ENCODE data around the gene DAAM1. TPM values are rescaled to one million over a fixed set of nuclear protein-coding genes. Genes with fewer than 3 reads are reported as not detected.

The DAAM1 gene
- polyA plus RNA-seq, 1 experiment: 4.7 TPM

- H3K4me3 ChIP-seq (ENCODE audit: low read depth, low read length): no peak overlapping the region
- H3K36me3 ChIP-seq (ENCODE audit: control insufficient read depth, insufficient read depth, low read length): peaks cover 2% of the 10 kb centered on the region
- no peak for TF ChIP-seq CTCF (IDR thresholded peaks at IDR 0.05; ENCODE audit: insufficient read depth, low read depth, low read length)
- CTCF ChIA-PET: no interaction called here
- no peaks in the 10 kb centered on the region for H3K27me3 ChIP-seq (ENCODE audit: control insufficient read depth, insufficient read depth, low read length)
- DNase-seq (ENCODE audit: low read depth): no peak
- POLR2A ChIA-PET: no interaction called here
Observed at GRCh38 chr14:59292028-59292427, 103.6 kb downstream of the DAAM1 start.

GRCh38 chr14:59292921-59293534, 104.6 kb downstream of the DAAM1 start:
- DNase-seq (ENCODE audit: low read depth): no peak
- TF ChIP-seq CTCF (IDR thresholded peaks at IDR 0.05; ENCODE audit: insufficient read depth, low read depth, low read length): no peak
- Histone ChIP-seq H3K4me3 (ENCODE audit: low read depth, low read length) (no peak overlapping the region), H3K27me3 (ENCODE audit: control insufficient read depth, insufficient read depth, low read length) (no peaks in the 10 kb centered on the region), H3K36me3 (ENCODE audit: control insufficient read depth, insufficient read depth, low read length) (peaks cover 2% of the 10 kb centered on the region)
- ChIA-PET POLR2A (no interaction called here), CTCF (interaction anchor here (1.1 to 1.4 kb wide), 2 partner anchors 17 to 28 kb away, joined by 3 read pairs; no protein-coding TSS in a partner anchor)

GRCh38 chr14:59293935-59294661, 105.6 kb downstream of the DAAM1 start:
- Histone ChIP-seq H3K27me3 (ENCODE audit: control insufficient read depth, insufficient read depth, low read length) (no peaks in the 10 kb centered on the region), H3K4me3 (ENCODE audit: low read depth, low read length) (no peak overlapping the region), H3K36me3 (ENCODE audit: control insufficient read depth, insufficient read depth, low read length) (peaks cover 2% of the 10 kb centered on the region)
- no peak for DNase-seq (ENCODE audit: low read depth)
- ChIA-PET POLR2A (interaction anchor here (0.6 kb wide), 1 partner anchor 190 kb away, joined by 3 read pairs; the partner anchor contains the start of gene L3HYPDH), CTCF (interaction anchor here (1.0 to 1.4 kb wide), 3 partner anchors 10 to 27 kb away, joined by 3 read pairs; no protein-coding TSS in a partner anchor)
- no peak for TF ChIP-seq CTCF (IDR thresholded peaks at IDR 0.05; ENCODE audit: insufficient read depth, low read depth, low read length)

- Histone ChIP-seq H3K4me3 (ENCODE audit: low read depth, low read length) (no peak overlapping the region), H3K27me3 (ENCODE audit: control insufficient read depth, insufficient read depth, low read length) (no peaks in the 10 kb centered on the region), H3K36me3 (ENCODE audit: control insufficient read depth, insufficient read depth, low read length) (peaks cover 2% of the 10 kb centered on the region)
- ChIA-PET POLR2A (interaction anchor here (0.6 kb wide), 1 partner anchor 189 kb away, joined by 3 read pairs; the partner anchor contains the start of gene L3HYPDH), CTCF (interaction anchor here (1.0 to 1.4 kb wide), 2 partner anchors 9 to 19 kb away, joined by 3 read pairs; no protein-coding TSS in a partner anchor)
- TF ChIP-seq CTCF (IDR thresholded peaks at IDR 0.05; ENCODE audit: insufficient read depth, low read depth, low read length): no peak
- DNase-seq (ENCODE audit: low read depth): peak; percentile 62
Observed at GRCh38 chr14:59294662-59294992, 106.2 kb downstream of the DAAM1 start.

GRCh38 chr14:59295951-59296350, 107.5 kb downstream of the DAAM1 start:
- Histone ChIP-seq H3K27me3 (ENCODE audit: control insufficient read depth, insufficient read depth, low read length) (no peaks in the 10 kb centered on the region), H3K36me3 (ENCODE audit: control insufficient read depth, insufficient read depth, low read length) (peaks cover 2% of the 10 kb centered on the region), H3K4me3 (ENCODE audit: low read depth, low read length) (no peak overlapping the region)
- POLR2A ChIA-PET: no interaction called here
- no peak for TF ChIP-seq CTCF (IDR thresholded peaks at IDR 0.05; ENCODE audit: insufficient read depth, low read depth, low read length)
- no peak for DNase-seq (ENCODE audit: low read depth)
- CTCF ChIA-PET: interaction anchor here (1.5 kb wide), 1 partner anchor 9 kb away, joined by 3 read pairs; no protein-coding TSS in a partner anchor

All from BJ (cell line).